ENCODE measurements around the gene TPBGL. TPM values are rescaled to one million over a fixed set of nuclear protein-coding genes. Genes with fewer than 3 reads are reported as not detected.

Gene TPBGL, protein sequence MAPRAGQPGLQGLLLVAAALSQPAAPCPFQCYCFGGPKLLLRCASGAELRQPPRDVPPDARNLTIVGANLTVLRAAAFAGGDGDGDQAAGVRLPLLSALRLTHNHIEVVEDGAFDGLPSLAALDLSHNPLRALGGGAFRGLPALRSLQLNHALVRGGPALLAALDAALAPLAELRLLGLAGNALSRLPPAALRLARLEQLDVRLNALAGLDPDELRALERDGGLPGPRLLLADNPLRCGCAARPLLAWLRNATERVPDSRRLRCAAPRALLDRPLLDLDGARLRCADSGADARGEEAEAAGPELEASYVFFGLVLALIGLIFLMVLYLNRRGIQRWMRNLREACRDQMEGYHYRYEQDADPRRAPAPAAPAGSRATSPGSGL
- total RNA-seq: 0.16 and 0.18 TPM in 2 replicates

DNA sequence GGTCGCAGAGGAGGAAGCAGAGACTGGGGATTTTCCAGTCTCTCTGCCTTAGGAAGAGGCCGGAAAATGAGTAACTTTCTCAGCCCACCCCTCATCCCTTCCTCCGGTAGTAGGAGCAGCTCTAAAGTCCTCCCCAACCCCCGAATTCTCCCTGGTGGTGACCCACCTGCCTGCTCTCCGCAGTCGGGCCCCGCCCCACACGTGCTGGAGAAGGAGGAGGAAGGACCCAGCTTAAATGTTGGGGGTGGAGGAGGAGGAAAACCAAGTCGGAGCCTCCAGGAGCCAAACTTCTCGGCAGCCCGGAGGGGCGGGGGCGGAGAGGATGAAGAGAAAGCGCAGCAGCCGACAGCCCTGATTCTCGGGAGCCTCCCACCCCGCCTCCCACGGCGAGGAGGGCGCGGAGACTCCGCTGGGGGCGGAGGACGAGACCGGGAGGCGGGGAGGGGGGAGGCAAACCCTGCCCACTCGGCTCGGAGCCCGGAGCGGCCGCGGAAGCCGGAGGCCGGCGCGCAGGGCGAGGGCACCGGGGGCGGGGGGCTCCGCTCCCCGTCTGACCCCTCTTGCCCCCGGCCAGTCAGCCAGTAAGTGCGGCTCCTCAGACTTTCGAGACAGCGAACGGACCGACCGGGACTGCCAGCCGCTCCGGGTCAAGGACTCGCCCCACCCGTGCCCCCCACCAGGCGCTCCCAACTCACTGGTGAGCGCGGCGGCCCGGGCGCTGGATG, at the start of gene TPBGL:
TPBGL (plus strand) TSS at position 464 of the 725 bp plus-strand sequence. CDS start 276 bp downstream, outside the sequence.

Other genes starting within 250 kb of the TPBGL start
- gene OR2AT4, start 143.9 kb upstream of the TPBGL start, total RNA-seq: not detected in 2 replicates
- 0.32 and 9.7 TPM in 2 replicates for gene SLCO2B1, start 89.7 kb upstream of the TPBGL start, total RNA-seq
- 31.6 and 34.7 TPM in 2 replicates for gene ARRB1, start 110.9 kb downstream of the TPBGL start, total RNA-seq
- gene RPS3, start 158.7 kb downstream of the TPBGL start, total RNA-seq: 1,773 and 2,581 TPM in 2 replicates
- gene KLHL35, start 192.4 kb downstream of the TPBGL start, total RNA-seq: 2.8 and 15.3 TPM in 2 replicates

Measured in cardiac atrium fibroblast (primary cell).